Fibroblast of lung (primary cell): ENCODE measurements around the gene FEM1C.

Experiments used
- CTCF ChIP-seq, 2 donors: IDR thresholded peaks in 1 of 2; conservative IDR thresholded peaks in 1 of 2; 1 replicate in 1 of 2; 2 replicates in 1 of 2; pipeline ENCODE4 v1.5.1; 2011 to 2012; ENCODE audit warnings: low read length in 2 of 2, control low read depth in 1 of 2, inconsistent platforms in 1 of 2, low read depth in 1 of 2, mild to moderate bottlenecking in 1 of 2
- EZH2 ChIP-seq: IDR thresholded peaks from 2 replicates; pipeline ENCODE4 v1.5.1; 2012; ENCODE audit warnings: low read length, control low read depth, mild to moderate bottlenecking; ENCODE audit errors: missing control alignments

GRCh38 chr5:115558388-115558956 lies 13.9 kb upstream of the FEM1C start:
- TF ChIP-seq CTCF (conservative IDR thresholded peaks at IDR 0.05 in 1 of 2, IDR thresholded peaks at IDR 0.05 in 1 of 2; ENCODE audit: low read depth in 1 of 2, low read length in 2 of 2) (no peak), EZH2 (no peak)
